Endothelial cell of hepatic sinusoid (primary cell): ENCODE results near the gene SOX13.

Experiments used
- in situ Hi-C: cut with HindIII; loops from 2 replicates; pipeline ENCODE4 v1.10.0; 2017; ENCODE audit warnings: low sequenced_read_pairs

The SOX13 gene

GRCh38 chr1:204062106-204062505 lies 10.8 kb upstream of the SOX13 start:
- in situ Hi-C loops = no loop called here

- in situ Hi-C loops = no loop called here
Measured at GRCh38 chr1:204065174-204065985, 7.5 kb upstream of the SOX13 start.

GRCh38 chr1:204065986-204066300 lies 7.0 kb upstream of the SOX13 start:
- in situ Hi-C loops = no loop called here

GRCh38 chr1:204067935-204068334 lies 5.0 kb upstream of the SOX13 start:
- in situ Hi-C loops = no loop called here

- in situ Hi-C loops = no loop called here
Measured at GRCh38 chr1:204069887-204070286, 3.0 kb upstream of the SOX13 start.

- in situ Hi-C loops = no loop called here
Measured at GRCh38 chr1:204070895-204071294, 2.0 kb upstream of the SOX13 start.

- in situ Hi-C loops = no loop called here
Measured at GRCh38 chr1:204073837-204074273, 940 bp downstream of the SOX13 start.

GRCh38 chr1:204074274-204075138 lies 1.6 kb downstream of the SOX13 start:
- in situ Hi-C loops = no loop called here

GRCh38 chr1:204075139-204075521 lies 2.2 kb downstream of the SOX13 start:
- in situ Hi-C loops = no loop called here

- in situ Hi-C loops = no loop called here
Measured at GRCh38 chr1:204075890-204076846, 3.3 kb downstream of the SOX13 start.

GRCh38 chr1:204076891-204077290 lies 4.0 kb downstream of the SOX13 start:
- in situ Hi-C loops = no loop called here

- in situ Hi-C loops = no loop called here
Measured at GRCh38 chr1:204077979-204078696, 5.2 kb downstream of the SOX13 start.

GRCh38 chr1:204079608-204079999 lies 6.7 kb downstream of the SOX13 start:
- in situ Hi-C loops = no loop called here

GRCh38 chr1:204080163-204080903 lies 7.4 kb downstream of the SOX13 start:
- in situ Hi-C loops = no loop called here

GRCh38 chr1:204081164-204081790 lies 8.4 kb downstream of the SOX13 start:
- in situ Hi-C loops = no loop called here

GRCh38 chr1:204081791-204082513 lies 9.0 kb downstream of the SOX13 start:
- in situ Hi-C loops = no loop called here

- in situ Hi-C loops = no loop called here
Measured at GRCh38 chr1:204083491-204083890, 10.6 kb downstream of the SOX13 start.

- in situ Hi-C loops = no loop called here
Measured at GRCh38 chr1:204084247-204084772, 11.4 kb downstream of the SOX13 start.
